Astrocyte of the cerebellum (primary cell): ENCODE measurements around the gene METTL24.

Source experiments
- DNase-seq: peaks from one replicate; pipeline ENCODE4 v3.0.0-alpha.2; 2011; ENCODE audit warnings: low read depth
- H3K4me3 ChIP-seq: 2 replicates; pipeline ENCODE4 v1.5.1; 2011; ENCODE audit warnings: mild to moderate bottlenecking, low read depth, low read length, moderate library complexity
- CTCF ChIP-seq: IDR thresholded peaks from 2 replicates; pipeline ENCODE4 v1.5.1; 2012; ENCODE audit warnings: low read length, low read depth, moderate library complexity, mild to moderate bottlenecking; ENCODE audit errors: missing control alignments
- in situ Hi-C: cut with HindIII; loops from 2 replicates; pipeline ENCODE4 v1.10.0; 2017; ENCODE audit warnings: low sequenced_read_pairs

Gene METTL24

GRCh38 chr6:110398778-110399177 lies 40.6 kb upstream of the METTL24 start:
- no peak overlapping the region for H3K4me3 ChIP-seq
- in situ Hi-C loops = loop anchor here (25.0 kb wide), 1 partner anchor 686 kb away; no protein-coding TSS in a partner anchor
- no peak for DNase-seq
- TF ChIP-seq CTCF = no peak

GRCh38 chr6:110395221-110395620 lies 37.1 kb upstream of the METTL24 start:
- no peak overlapping the region for H3K4me3 ChIP-seq
- no peak for DNase-seq
- in situ Hi-C loops = loop anchor here (25.0 kb wide), 1 partner anchor 683 kb away; no protein-coding TSS in a partner anchor
- no peak for TF ChIP-seq CTCF

- DNase-seq = no peak
- H3K4me3 ChIP-seq = no peak overlapping the region
- in situ Hi-C loops = loop anchor here (25.0 kb wide), 1 partner anchor 682 kb away; no protein-coding TSS in a partner anchor
- TF ChIP-seq CTCF = no peak
These were observed 36.3 kb upstream of the METTL24 start for GRCh38 chr6:110394409-110394808.

- TF ChIP-seq CTCF = no peak
- DNase-seq = no peak
- in situ Hi-C loops = loop anchor here (25.0 kb wide), 1 partner anchor 680 kb away; no protein-coding TSS in a partner anchor
- H3K4me3 ChIP-seq = no peak overlapping the region
These were observed 34.6 kb upstream of the METTL24 start for GRCh38 chr6:110392727-110393126.

GRCh38 chr6:110390404-110390803 lies 32.3 kb upstream of the METTL24 start:
- H3K4me3 ChIP-seq = no peak overlapping the region
- no peak for TF ChIP-seq CTCF
- no peak for DNase-seq
- in situ Hi-C loops = loop anchor here (25.0 kb wide), 1 partner anchor 678 kb away; no protein-coding TSS in a partner anchor

GRCh38 chr6:110389689-110390382 lies 31.7 kb upstream of the METTL24 start:
- TF ChIP-seq CTCF = no peak
- no peak for DNase-seq
- H3K4me3 ChIP-seq = no peak overlapping the region
- in situ Hi-C loops = loop anchor here (25.0 kb wide), 1 partner anchor 678 kb away; no protein-coding TSS in a partner anchor
